EH (cell line): ENCODE measurements around the gene NDE1.
"Not testable (repeated sequence)": the region's sequence is repeated elsewhere in the genome, so short reads cannot be mapped to it uniquely, and the experiment has no call there.

Source experiments
- DNase-seq: peaks from one replicate; pipeline ENCODE4 v3.0.0-alpha.2; 2015; ENCODE audit warnings: low read depth

NDE1 gene

GRCh38 chr16:15650019-15650697, at the start of gene NDE1:
Gene NDE1, plus strand, starts transcription at chr16:15650245. Its CDS starts 14,534 bp downstream, at chr16:15664779.
- peak; percentile 92 for DNase-seq

- DNase-seq, result no peak
Observed at GRCh38 chr16:15601212-15601879, 48.7 kb upstream of the NDE1 start.

- DNase-seq, result no peak
Observed at GRCh38 chr16:15602285-15603044, 47.6 kb upstream of the NDE1 start.

GRCh38 chr16:15604460-15605440, 45.3 kb upstream of the NDE1 start:
- DNase-seq, result peak; percentile 40

GRCh38 chr16:15605839-15606517, 44.1 kb upstream of the NDE1 start:
- no peak for DNase-seq

GRCh38 chr16:15606518-15607220, 43.4 kb upstream of the NDE1 start:
- DNase-seq, result no peak

- not testable (repeated sequence) for DNase-seq
Observed at GRCh38 chr16:15607221-15607699, 42.8 kb upstream of the NDE1 start.

- DNase-seq, result peak; percentile 17
Observed at GRCh38 chr16:15607700-15608396, 42.2 kb upstream of the NDE1 start.

GRCh38 chr16:15608398-15609285, 41.4 kb upstream of the NDE1 start:
- DNase-seq, result no peak

- DNase-seq, result no peak
Observed at GRCh38 chr16:15609286-15609649, 40.8 kb upstream of the NDE1 start.

- DNase-seq, result peak; percentile 34
Observed at GRCh38 chr16:15610369-15610871, 39.6 kb upstream of the NDE1 start.

GRCh38 chr16:15611610-15612009, 38.4 kb upstream of the NDE1 start:
- peak; percentile 45 for DNase-seq

GRCh38 chr16:15613676-15614075, 36.4 kb upstream of the NDE1 start:
- no peak for DNase-seq

- no peak for DNase-seq
Observed at GRCh38 chr16:15616012-15616411, 34.0 kb upstream of the NDE1 start.

- DNase-seq, result no peak
Observed at GRCh38 chr16:15616475-15617165, 33.4 kb upstream of the NDE1 start.

GRCh38 chr16:15617901-15618300, 32.1 kb upstream of the NDE1 start:
- no peak for DNase-seq

- peak; percentile 88 for DNase-seq
Observed at GRCh38 chr16:15618392-15618791, 31.7 kb upstream of the NDE1 start.

GRCh38 chr16:15620611-15621195, 29.3 kb upstream of the NDE1 start:
- DNase-seq, result no peak
